ENCODE data around the gene MAPKAP1. TPM values are rescaled to one million over a fixed set of nuclear protein-coding genes. Genes with fewer than 3 reads are reported as not detected.

MAPKAP1 gene
- total and polyA plus RNA-seq, 9 of the 15 experiments (the other 6 are each of a cell fraction or from before 2014, with no cell fraction given), result 2.6 to 82.1 (median 61.1) TPM

DNA sequence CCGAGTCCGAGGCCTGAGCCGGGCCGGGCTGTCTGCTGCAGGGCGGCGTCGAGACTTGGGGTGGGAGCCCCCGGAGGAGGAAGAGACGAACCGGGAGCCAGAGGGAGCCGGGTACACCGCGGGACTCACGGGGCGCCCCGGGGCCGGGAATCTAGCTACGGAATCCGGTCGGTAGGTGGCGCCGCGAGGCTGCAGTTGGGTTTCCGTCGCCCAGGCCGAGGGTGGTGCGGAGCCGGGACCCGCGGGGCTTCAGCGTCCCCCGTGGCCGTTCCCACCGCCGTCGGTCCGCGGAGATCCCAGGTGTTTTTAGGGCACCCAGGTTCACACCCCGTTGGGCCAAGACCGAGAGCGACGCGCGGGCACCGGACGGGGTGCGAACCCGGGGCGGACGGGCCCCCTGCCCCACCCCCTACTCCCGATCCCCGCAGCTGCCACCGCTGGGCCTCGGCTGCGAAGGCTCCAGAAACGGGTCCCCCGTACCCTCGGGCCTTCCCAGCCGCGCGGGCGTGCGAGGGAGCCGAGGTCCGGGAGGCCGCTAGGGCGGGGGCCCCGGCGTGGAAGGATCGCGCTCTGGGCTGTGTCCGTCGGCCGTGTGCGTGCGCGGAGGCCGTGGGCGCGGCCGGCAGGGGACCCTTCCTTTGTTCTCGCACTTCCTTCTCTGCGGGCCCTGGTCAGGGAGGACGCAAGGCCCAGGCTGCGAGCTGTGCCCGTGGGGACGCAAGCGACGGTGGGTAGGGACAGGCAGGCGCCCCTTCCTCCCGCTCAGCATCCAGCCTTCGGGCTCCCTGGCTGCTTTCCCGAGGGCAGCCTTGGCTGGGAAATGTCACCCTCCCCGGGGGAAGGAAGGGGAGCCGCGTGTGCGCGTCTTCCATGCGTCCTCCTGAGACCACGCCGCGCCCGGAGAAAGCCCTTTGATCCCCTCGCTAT, 298.8 kb downstream of the MAPKAP1 start (continued):
- TF ChIP-seq CHD4 (IDR thresholded peaks at IDR 0.05; ENCODE audit: insufficient read depth, insufficient replicate concordance, low read depth, low read length, poor library complexity, severe bottlenecking), result no peak
- TF ChIP-seq STAT5A (IDR thresholded peaks at IDR 0.05; ENCODE audit: borderline replicate concordance, low read length), result no peak
- TF ChIP-seq ZNF57 (CRISPR knock-in tag; IDR thresholded peaks at IDR 0.05), result no peak
- no peak for TF ChIP-seq ZNF134 (CRISPR knock-in tag; conservative IDR thresholded peaks at IDR 0.05)
- no peak for TF ChIP-seq BRCA1 (IDR thresholded peaks at IDR 0.05)
- no peak for TF ChIP-seq BRCA1 (CRISPR knock-in tag; IDR thresholded peaks at IDR 0.05)
- no peak for TF ChIP-seq NR3C1 (CRISPR knock-in tag; IDR thresholded peaks at IDR 0.05)
- TF ChIP-seq, protein P1, sequence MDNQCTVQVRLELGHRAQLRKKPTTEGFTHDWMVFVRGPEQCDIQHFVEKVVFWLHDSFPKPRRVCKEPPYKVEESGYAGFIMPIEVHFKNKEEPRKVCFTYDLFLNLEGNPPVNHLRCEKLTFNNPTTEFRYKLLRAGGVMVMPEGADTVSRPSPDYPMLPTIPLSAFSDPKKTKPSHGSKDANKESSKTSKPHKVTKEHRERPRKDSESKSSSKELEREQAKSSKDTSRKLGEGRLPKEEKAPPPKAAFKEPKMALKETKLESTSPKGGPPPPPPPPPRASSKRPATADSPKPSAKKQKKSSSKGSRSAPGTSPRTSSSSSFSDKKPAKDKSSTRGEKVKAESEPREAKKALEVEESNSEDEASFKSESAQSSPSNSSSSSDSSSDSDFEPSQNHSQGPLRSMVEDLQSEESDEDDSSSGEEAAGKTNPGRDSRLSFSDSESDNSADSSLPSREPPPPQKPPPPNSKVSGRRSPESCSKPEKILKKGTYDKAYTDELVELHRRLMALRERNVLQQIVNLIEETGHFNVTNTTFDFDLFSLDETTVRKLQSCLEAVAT (IDR thresholded peaks at IDR 0.05), result no peak
- TF ChIP-seq, protein P2, sequence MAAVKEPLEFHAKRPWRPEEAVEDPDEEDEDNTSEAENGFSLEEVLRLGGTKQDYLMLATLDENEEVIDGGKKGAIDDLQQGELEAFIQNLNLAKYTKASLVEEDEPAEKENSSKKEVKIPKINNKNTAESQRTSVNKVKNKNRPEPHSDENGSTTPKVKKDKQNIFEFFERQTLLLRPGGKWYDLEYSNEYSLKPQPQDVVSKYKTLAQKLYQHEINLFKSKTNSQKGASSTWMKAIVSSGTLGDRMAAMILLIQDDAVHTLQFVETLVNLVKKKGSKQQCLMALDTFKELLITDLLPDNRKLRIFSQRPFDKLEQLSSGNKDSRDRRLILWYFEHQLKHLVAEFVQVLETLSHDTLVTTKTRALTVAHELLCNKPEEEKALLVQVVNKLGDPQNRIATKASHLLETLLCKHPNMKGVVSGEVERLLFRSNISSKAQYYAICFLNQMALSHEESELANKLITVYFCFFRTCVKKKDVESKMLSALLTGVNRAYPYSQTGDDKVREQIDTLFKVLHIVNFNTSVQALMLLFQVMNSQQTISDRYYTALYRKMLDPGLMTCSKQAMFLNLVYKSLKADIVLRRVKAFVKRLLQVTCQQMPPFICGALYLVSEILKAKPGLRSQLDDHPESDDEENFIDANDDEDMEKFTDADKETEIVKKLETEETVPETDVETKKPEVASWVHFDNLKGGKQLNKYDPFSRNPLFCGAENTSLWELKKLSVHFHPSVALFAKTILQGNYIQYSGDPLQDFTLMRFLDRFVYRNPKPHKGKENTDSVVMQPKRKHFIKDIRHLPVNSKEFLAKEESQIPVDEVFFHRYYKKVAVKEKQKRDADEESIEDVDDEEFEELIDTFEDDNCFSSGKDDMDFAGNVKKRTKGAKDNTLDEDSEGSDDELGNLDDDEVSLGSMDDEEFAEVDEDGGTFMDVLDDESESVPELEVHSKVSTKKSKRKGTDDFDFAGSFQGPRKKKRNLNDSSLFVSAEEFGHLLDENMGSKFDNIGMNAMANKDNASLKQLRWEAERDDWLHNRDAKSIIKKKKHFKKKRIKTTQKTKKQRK (IDR thresholded peaks at IDR 0.05; ENCODE audit: borderline replicate concordance, low read depth, low read length), result no peak
- TF ChIP-seq SRSF3 (IDR thresholded peaks at IDR 0.05; ENCODE audit: insufficient read depth, low read length), result no peak
- TF ChIP-seq NFYB (IDR thresholded peaks at IDR 0.05; ENCODE audit: extremely low read depth, insufficient read length), result no peak
- TF ChIP-seq SRSF1 (IDR thresholded peaks at IDR 0.05; ENCODE audit: low read depth, low read length), result no peak
- TF ChIP-seq PPARD (CRISPR knock-in tag; IDR thresholded peaks at IDR 0.05), result no peak
- TF ChIP-seq SOX6 (IDR thresholded peaks at IDR 0.05), result no peak; the same call in 1 of the 2 replicates
- no peak for TF ChIP-seq ZNF212 (CRISPR knock-in tag; IDR thresholded peaks at IDR 0.05)
- TF ChIP-seq KAT7 (CRISPR knock-in tag; IDR thresholded peaks at IDR 0.05; ENCODE audit: borderline replicate concordance), result no peak

Data from K562 (cell line).